SK-N-MC (cell line): ENCODE data around the gene RBM20.

Experiments
- EZH2 ChIP-seq: fragments of 200-600 bp; sonication (generic); IDR thresholded peaks from one replicate; pipeline ENCODE4 v1.6.1; 2017; ENCODE audit warnings: antibody characterized with exemption
- POLR2AphosphoS5 ChIP-seq: IDR thresholded peaks from 2 replicates; pipeline ENCODE4 v1.6.1; 2012; ENCODE audit warnings: mild to moderate bottlenecking, low read depth, low read length, borderline replicate concordance

DNA sequence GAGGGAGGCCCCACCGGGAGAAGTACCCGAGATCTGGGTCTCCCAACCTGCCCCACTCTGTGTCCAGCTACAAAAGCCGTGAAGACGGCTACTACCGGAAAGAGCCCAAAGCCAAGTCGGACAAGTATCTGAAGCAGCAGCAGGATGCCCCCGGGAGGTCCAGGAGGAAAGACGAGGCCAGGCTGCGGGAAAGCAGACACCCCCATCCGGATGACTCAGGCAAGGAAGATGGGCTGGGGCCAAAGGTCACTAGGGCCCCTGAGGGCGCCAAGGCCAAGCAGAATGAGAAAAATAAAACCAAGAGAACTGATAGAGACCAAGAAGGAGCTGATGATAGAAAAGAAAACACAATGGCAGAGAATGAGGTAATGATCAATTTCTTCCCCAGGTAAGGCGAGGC lies 168.4 kb downstream of the RBM20 start:
- TF ChIP-seq POLR2AphosphoS5 = no peak
- no peak for TF ChIP-seq EZH2
